GM19372 (cell line): Measurements from ENCODE around the gene HSPA1B.

Source experiments
- ATAC-seq: cut with Tn5 transposase; IDR thresholded peaks from one replicate; pipeline ENCODE4 v1.9.1; 2021; ENCODE audit warnings: mild to moderate bottlenecking, low read depth, moderate library complexity; ENCODE audit not compliant: unreplicated experiment

Gene HSPA1B

DNA sequence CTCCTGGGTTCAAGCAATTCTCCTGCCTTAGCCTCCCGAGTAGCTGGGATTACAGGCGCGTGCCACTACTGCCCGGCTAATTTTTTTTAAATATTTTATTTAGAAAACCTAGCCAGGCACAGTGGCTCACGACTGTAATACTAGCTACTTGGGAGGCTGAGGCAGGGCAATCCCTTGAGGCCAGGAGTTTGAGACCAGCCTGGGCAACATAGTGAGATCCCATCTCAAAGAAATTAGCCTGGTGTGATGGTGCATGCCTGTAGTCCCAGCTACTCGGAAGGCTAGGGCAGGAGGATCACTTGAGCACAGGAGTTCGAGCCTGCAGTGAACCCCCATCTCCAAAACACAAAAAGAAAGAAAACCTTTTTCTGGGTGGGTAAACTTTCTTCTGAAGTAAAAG is 48.8 kb downstream of the HSPA1B start:
- no peak for ATAC-seq

DNA sequence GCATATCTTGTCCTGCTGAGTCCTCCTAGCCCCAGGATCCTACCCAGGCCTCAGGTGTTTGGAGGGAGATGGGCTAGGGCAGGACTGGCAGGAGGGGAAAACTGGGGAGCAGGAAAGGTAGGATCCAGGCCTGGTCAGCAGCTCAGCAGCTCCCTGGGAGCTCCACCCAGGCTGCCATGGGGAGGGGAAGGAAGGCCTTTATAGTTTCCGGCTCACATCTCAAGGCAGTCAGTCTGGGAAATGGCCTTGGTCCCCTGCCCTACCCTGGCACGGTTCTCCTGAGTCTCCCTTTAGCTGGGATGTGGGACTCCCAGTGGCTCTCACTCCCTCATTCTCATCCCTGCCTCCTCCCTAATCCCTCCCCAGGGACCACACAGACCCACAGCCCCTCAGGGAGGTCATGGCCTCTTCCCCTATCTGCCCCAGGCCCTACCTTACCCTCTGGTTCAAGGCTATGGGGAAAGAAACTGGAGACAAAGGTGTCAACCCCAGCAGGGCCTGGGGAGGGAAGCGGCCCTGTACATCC is 49.6 kb downstream of the HSPA1B start:
- no peak for ATAC-seq

DNA sequence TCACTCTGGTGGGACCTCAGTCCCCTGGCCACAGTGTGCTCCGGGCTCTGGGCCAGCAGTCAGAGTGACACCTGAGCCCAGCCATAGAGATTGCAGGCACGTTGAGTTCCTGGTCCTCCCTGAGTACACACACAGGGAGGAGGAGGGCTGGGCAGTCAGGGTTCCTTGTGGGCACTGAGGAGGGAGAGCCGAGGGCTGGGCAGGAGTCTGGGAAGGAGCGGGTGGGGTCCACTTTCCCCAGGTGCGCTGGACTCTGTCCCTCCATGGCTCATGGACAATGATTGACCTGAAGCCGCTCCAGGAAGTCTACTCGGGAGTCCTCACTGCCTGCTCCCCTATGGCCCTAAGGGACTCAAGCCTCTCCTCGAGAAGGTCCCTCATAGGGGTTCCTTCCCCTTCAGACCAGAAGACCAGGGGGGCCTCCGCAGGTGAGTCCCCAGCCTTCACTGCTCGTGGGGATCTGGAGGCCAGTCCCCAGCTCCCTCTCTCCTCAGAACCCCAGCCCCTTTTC is 50.2 kb downstream of the HSPA1B start:
- ATAC-seq, result no peak

DNA sequence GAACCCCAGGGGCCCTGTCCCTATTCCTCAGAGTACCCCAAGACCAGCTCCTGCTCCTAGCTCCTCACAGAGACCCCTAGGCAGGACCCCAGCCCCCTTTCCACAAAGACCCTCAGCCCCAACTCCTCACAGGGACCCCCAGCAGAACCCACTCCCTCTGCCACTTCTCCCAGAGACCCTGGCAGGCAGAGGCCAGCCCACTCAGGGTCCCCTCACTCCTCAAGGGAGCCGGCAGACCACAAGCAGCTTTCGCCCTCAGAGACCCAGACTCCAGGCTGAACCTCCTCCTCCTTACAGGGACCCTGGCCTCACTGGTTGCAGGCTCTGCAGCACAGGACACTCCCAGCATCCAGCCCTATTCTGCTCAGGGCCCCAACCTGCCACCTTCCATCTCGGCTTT is 50.7 kb downstream of the HSPA1B start:
- ATAC-seq, result no peak

DNA sequence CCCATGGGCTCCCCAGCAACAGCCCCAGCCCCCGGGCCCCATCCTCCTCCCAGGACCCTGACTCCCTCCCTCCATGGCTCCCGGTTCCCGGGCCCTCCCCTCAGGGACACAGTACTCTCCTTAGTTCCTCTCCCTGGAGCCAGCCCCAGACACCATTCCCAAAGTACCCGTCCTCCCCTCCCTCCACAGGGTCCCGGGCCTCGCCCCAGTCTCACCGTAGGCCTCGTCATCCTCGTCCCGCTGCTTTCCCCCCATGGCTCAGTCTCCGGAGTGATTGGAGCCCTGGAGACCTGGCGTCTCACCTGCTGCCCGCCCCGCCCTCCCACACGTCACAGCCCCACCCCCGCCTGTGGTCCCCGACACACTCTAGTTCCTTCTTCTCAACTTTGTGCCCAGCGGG is 51.2 kb downstream of the HSPA1B start, which contains the start of gene SLC44A4:
Gene SLC44A4 (minus strand): TSS at position 272 of the 400 bp plus-strand sequence. CDS start 17 bp downstream, at position 255.
- no peak for ATAC-seq

DNA sequence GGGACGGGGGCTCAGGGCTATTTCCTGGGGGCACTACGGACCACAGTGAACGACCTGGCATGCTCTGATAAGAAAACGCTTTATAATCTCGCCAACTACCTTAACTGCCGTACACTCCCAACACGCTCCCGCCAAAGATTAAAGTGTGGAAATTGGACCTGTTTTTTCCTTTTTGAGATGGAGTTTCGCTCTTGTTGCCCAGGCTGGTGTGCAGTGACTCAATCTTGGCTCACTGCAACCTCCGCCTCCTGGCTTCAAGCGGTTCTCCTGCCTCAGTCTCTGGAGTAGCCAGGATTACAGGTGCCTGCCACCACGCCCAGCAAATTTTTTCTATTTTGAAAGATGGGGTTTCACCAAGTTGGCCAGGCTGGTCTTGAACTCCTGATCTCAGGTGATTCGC is 51.6 kb downstream of the HSPA1B start:
- ATAC-seq, result no peak
